Effector memory CD8-positive, alpha-beta T cell (primary cell): Measurements from ENCODE around the gene KRTAP20-4.

Source experiments
- ATAC-seq: fragments of 150-1000 bp; cut with Tn5 transposase; replicated peaks from 2 replicates; pipeline ENCODE4 v1.10.0; 2021; ENCODE audit warnings: mild to moderate bottlenecking, moderate library complexity
- DNase-seq, 3 experiments: peaks; one replicate each; pipeline ENCODE4 v3.0.0; 2021
- H3K27ac Mint-ChIP-seq, 2 donors: one replicate each; pipeline ENCODE4 v1.8.0; 2022; ENCODE audit warnings: mild to moderate bottlenecking in 2 of 2, mixed read lengths in 2 of 2, moderate library complexity in 2 of 2
- H3K27me3 Mint-ChIP-seq, 2 donors: one replicate each; pipeline ENCODE4 v1.8.0; 2022; ENCODE audit warnings: mixed read lengths in 2 of 2
- H3K36me3 Mint-ChIP-seq: one replicate; pipeline ENCODE4 v1.8.0; 2022; ENCODE audit warnings: mild to moderate bottlenecking, moderate library complexity, mixed read lengths; ENCODE audit not compliant: insufficient read depth
- H3K4me1 Mint-ChIP-seq, 2 donors: one replicate each; pipeline ENCODE4 v1.8.0; 2022; ENCODE audit warnings: low read depth in 2 of 2, mixed read lengths in 2 of 2
- H3K4me3 Mint-ChIP-seq, 2 donors: one replicate each; pipeline ENCODE4 v1.8.0; 2022; ENCODE audit warnings: mild to moderate bottlenecking in 2 of 2, mixed read lengths in 2 of 2, moderate library complexity in 2 of 2
- H3K9me3 Mint-ChIP-seq, 2 donors: one replicate each; pipeline ENCODE4 v1.8.0; 2022; ENCODE audit warnings: mixed read lengths in 2 of 2

The KRTAP20-4 gene

GRCh38 chr21:30620080-30620479 is 347 bp upstream of the KRTAP20-4 start:
- Mint-ChIP-seq H3K27ac (no peak overlapping the region), H3K36me3 (no peaks in the 10 kb centered on the region), H3K27me3 (no peaks in the 10 kb centered on the region), H3K4me3 (no peak overlapping the region), H3K9me3 (no peaks in the 10 kb centered on the region), H3K4me1 (no peaks in the 10 kb centered on the region)
- DNase-seq (no peak), ATAC-seq (no peak)

- no peak for ATAC-seq
- H3K27ac Mint-ChIP-seq: no peak overlapping the region
- H3K4me1 Mint-ChIP-seq: no peaks in the 10 kb centered on the region
- H3K36me3 Mint-ChIP-seq: no peaks in the 10 kb centered on the region
- H3K27me3 Mint-ChIP-seq: no peaks in the 10 kb centered on the region
- no peak for DNase-seq
- peaks cover 0 to 3% of the 10 kb centered on the region in 2 donors for H3K9me3 Mint-ChIP-seq
- H3K4me3 Mint-ChIP-seq: no peak overlapping the region
These were observed 2.9 kb downstream of the KRTAP20-4 start for GRCh38 chr21:30623362-30623761.

GRCh38 chr21:30625449-30626165 is 5.2 kb downstream of the KRTAP20-4 start:
- no peak overlapping the region for H3K27ac Mint-ChIP-seq
- H3K9me3 Mint-ChIP-seq: peaks cover 0 to 4% of the 10 kb centered on the region in 2 donors
- DNase-seq (no peak), ATAC-seq (no peak)
- H3K4me3 Mint-ChIP-seq: no peak overlapping the region
- no peaks in the 10 kb centered on the region for H3K4me1 Mint-ChIP-seq
- no peaks in the 10 kb centered on the region for H3K36me3 Mint-ChIP-seq
- no peaks in the 10 kb centered on the region for H3K27me3 Mint-ChIP-seq

- no peak for ATAC-seq
- DNase-seq: no peak
- H3K4me3 Mint-ChIP-seq: no peak overlapping the region
- no peaks in the 10 kb centered on the region for H3K4me1 Mint-ChIP-seq
- no peak overlapping the region for H3K27ac Mint-ChIP-seq
- no peaks in the 10 kb centered on the region for H3K27me3 Mint-ChIP-seq
- no peaks in the 10 kb centered on the region for H3K36me3 Mint-ChIP-seq
- H3K9me3 Mint-ChIP-seq: peaks cover 0 to 4% of the 10 kb centered on the region in 2 donors
These were observed 7.7 kb downstream of the KRTAP20-4 start for GRCh38 chr21:30628109-30628508.

- Mint-ChIP-seq H3K4me1 (no peaks in the 10 kb centered on the region), H3K27ac (no peak overlapping the region), H3K36me3 (no peaks in the 10 kb centered on the region), H3K27me3 (no peaks in the 10 kb centered on the region), H3K4me3 (no peak overlapping the region), H3K9me3 (peaks cover 0 to 4% of the 10 kb centered on the region in 2 donors)
- no peak for DNase-seq
- ATAC-seq: no peak
These were observed 8.8 kb downstream of the KRTAP20-4 start for GRCh38 chr21:30629200-30629599.

- DNase-seq: no peak
- H3K9me3 Mint-ChIP-seq: peaks cover 0 to 1% of the 10 kb centered on the region in 2 donors
- no peak within 1 kb of the TSS for H3K4me3 Mint-ChIP-seq
- no peak within 1 kb of the TSS for H3K27ac Mint-ChIP-seq
- no peaks in the 10 kb centered on the region for H3K36me3 Mint-ChIP-seq
- no peaks in the 10 kb centered on the region for H3K4me1 Mint-ChIP-seq
- no peaks in the 10 kb centered on the region for H3K27me3 Mint-ChIP-seq
- no peak for ATAC-seq
These were observed 14.5 kb downstream of the KRTAP20-4 start, which contains the start of gene KRTAP20-2 for GRCh38 chr21:30634906-30635305. Gene KRTAP20-2 (plus strand): TSS chr21:30635206. CDS start chr21:30635264, 58 bp downstream.

GRCh38 chr21:30638686-30639085 is 18.3 kb downstream of the KRTAP20-4 start:
- no peaks in the 10 kb centered on the region for H3K4me1 Mint-ChIP-seq
- DNase-seq (no peak), ATAC-seq (no peak)
- no peak overlapping the region for H3K4me3 Mint-ChIP-seq
- no peak overlapping the region for H3K27ac Mint-ChIP-seq
- no peaks in the 10 kb centered on the region for H3K36me3 Mint-ChIP-seq
- H3K9me3 Mint-ChIP-seq: peaks cover 0 to 1% of the 10 kb centered on the region in 2 donors
- H3K27me3 Mint-ChIP-seq: no peaks in the 10 kb centered on the region

- no peak within 1 kb of the TSS for H3K4me3 Mint-ChIP-seq
- no peak for ATAC-seq
- no peaks in the 10 kb centered on the region for H3K36me3 Mint-ChIP-seq
- no peak for DNase-seq
- no peaks in the 10 kb centered on the region for H3K27me3 Mint-ChIP-seq
- peaks cover 0 to 5% of the 10 kb centered on the region in 2 donors for H3K9me3 Mint-ChIP-seq
- no peaks in the 10 kb centered on the region for H3K4me1 Mint-ChIP-seq
- H3K27ac Mint-ChIP-seq: no peak within 1 kb of the TSS
These were observed 22.1 kb downstream of the KRTAP20-4 start, which contains the start of gene KRTAP20-3 for GRCh38 chr21:30642564-30642963. Gene KRTAP20-3 (plus strand): TSS chr21:30642864.

GRCh38 chr21:30646904-30647414 is 26.5 kb downstream of the KRTAP20-4 start:
- Mint-ChIP-seq H3K27me3 (no peaks in the 10 kb centered on the region), H3K9me3 (peaks cover 5 to 6% of the 10 kb centered on the region in 2 donors), H3K4me1 (no peaks in the 10 kb centered on the region), H3K4me3 (no peak overlapping the region), H3K27ac (no peak overlapping the region), H3K36me3 (no peaks in the 10 kb centered on the region)
- no peak for ATAC-seq
- no peak for DNase-seq

GRCh38 chr21:30652891-30653290 is 32.5 kb downstream of the KRTAP20-4 start:
- Mint-ChIP-seq H3K4me3 (no peak overlapping the region), H3K27me3 (no peaks in the 10 kb centered on the region), H3K27ac (no peak overlapping the region), H3K4me1 (no peaks in the 10 kb centered on the region), H3K36me3 (no peaks in the 10 kb centered on the region), H3K9me3 (peaks cover 2 to 6% of the 10 kb centered on the region in 2 donors)
- no peak for DNase-seq
- no peak for ATAC-seq

- Mint-ChIP-seq H3K4me3 (no peak overlapping the region), H3K27ac (no peak overlapping the region)
These were observed 48.3 kb downstream of the KRTAP20-4 start for GRCh38 chr21:30668776-30669175.

More at GRCh38 chr21:30668776-30669175, 48.3 kb downstream of the KRTAP20-4 start:
- Mint-ChIP-seq H3K36me3 (no peaks in the 10 kb centered on the region), H3K27me3 (peaks cover 0 to 7% of the 10 kb centered on the region in 2 donors), H3K9me3 (peaks cover 6 to 14% of the 10 kb centered on the region in 2 donors), H3K4me1 (no peaks in the 10 kb centered on the region)
- no peak for ATAC-seq
- no peak for DNase-seq
